Esophagus muscularis mucosa (tissue), 4 donors: ENCODE results near the gene MAP3K6. TPM values are rescaled to one million over a fixed set of nuclear protein-coding genes. Genes with fewer than 3 reads are reported as not detected.
"Not testable (repeated sequence)": the region's sequence is repeated elsewhere in the genome, so short reads cannot be mapped to it uniquely, and the experiment has no call there.

Source experiments
- DNase-seq: peaks from one replicate; pipeline ENCODE4 v3.0.0-alpha.2; 2017; ENCODE audit errors: extremely low spot score
- H3K27ac ChIP-seq, 4 donors: fragments of 200-600 bp; sonication (generic); replicated peaks in 1 of 4; 1 replicate in 3 of 4; 2 replicates in 1 of 4; pipeline ENCODE4 v1.5.1; 2016 to 2019; ENCODE audit warnings: mild to moderate bottlenecking in 1 of 4
- H3K27me3 ChIP-seq, 4 donors: fragments of 200-600 bp; sonication (generic); one replicate each; pipeline versions ENCODE4 v1.5.1 to v1.6.0; 2016 to 2019
- H3K36me3 ChIP-seq, 4 donors: fragments of 200-600 bp; sonication (generic); one replicate each; pipeline ENCODE4 v1.5.1; 2016 to 2019
- H3K4me1 ChIP-seq, 4 donors: fragments of 200-600 bp; sonication (generic); one replicate each; pipeline ENCODE4 v1.5.1; 2016 to 2019
- H3K4me3 ChIP-seq, 4 donors: fragments of 200-600 bp; sonication (generic); 1 replicate in 2 of 4; 2 replicates in 2 of 4; pipeline ENCODE4 v1.5.1; 2016 to 2019; ENCODE audit warnings: mild to moderate bottlenecking in 4 of 4, moderate library complexity in 1 of 4
- H3K9me3 ChIP-seq, 4 donors: fragments of 200-600 bp; sonication (generic); 1 replicate in 3 of 4; 2 replicates in 1 of 4; pipeline ENCODE4 v1.5.1; 2016 to 2019
- CTCF ChIP-seq, 3 experiments: fragments of 200-600 bp in 2 of 3; fragments of 450-650 bp in 1 of 3; sonication (generic) in 2 of 3; IDR thresholded peaks; one replicate each; pipeline ENCODE4 v1.5.1; 2017 to 2019; ENCODE audit warnings: antibody characterized with exemption in 3 of 3, mild to moderate bottlenecking in 2 of 3, moderate library complexity in 1 of 3
- EP300 ChIP-seq: sonication (generic); formaldehyde crosslinking; IDR thresholded peaks from one replicate; pipeline ENCODE4 v1.6.1; 2017; ENCODE audit warnings: antibody characterized with exemption
- POLR2A ChIP-seq: fragments of 450-650 bp; IDR thresholded peaks from one replicate; pipeline ENCODE4 v1.6.1; 2017; ENCODE audit warnings: antibody characterized with exemption, moderate library complexity, mild to moderate bottlenecking, low read depth
- POLR2AphosphoS5 ChIP-seq, 2 donors: sonication (generic); formaldehyde crosslinking; IDR thresholded peaks; one replicate each; pipeline ENCODE4 v1.6.1; 2017; ENCODE audit warnings: antibody characterized with exemption in 2 of 2
- WGBS: methylation state at CpG from one replicate; pipeline ENCODE4 v1.1.5; 2018; 5-methylcytosine and 5-hydroxymethylcytosine counted together
- intact Hi-C: fragments of 100-400 bp; cut with DNase I; formaldehyde crosslinking; loops from one replicate; pipeline ENCODE4 v1.15.1; 2023
- total RNA-seq, 4 donors: library from RNA; depleted of rRNA; stranded (reverse); fragments of >200 nt; gene quantifications; one replicate each; pipeline versions ENCODE4 v1.1.0 to v1.2.1, GENCODE V29; 2016

Gene MAP3K6
- total RNA-seq, 4 donors from 2014 or later: 29.7 to 80.1 (median 55.4) TPM

- no peaks in the 10 kb centered on the region for H3K36me3 ChIP-seq
- TF ChIP-seq CTCF (IDR thresholded peaks at IDR 0.05) (peak in 1 of 3 experiments; percentile 11), EP300 (peak; percentile 25), POLR2A (no peak), POLR2AphosphoS5 (IDR thresholded peaks at IDR 0.05) (peak; percentile 37 to 47)
- no peak for DNase-seq
- intact Hi-C loops: loop anchor here (5.0 kb wide), 1 partner anchor 271 kb away; no protein-coding TSS in a partner anchor
- peaks cover 26 to 44% (median 35%) of the 10 kb centered on the region in 4 donors for H3K4me1 ChIP-seq
- H3K4me3 ChIP-seq: peak overlapping the region; percentile 55 to 68 (median 58)
- H3K27ac ChIP-seq: peak overlapping the region; percentile 36 to 77 (median 70)
- no peaks in the 10 kb centered on the region for H3K27me3 ChIP-seq
- WGBS: 16% methylated on average over 13 of the region's 13 CpGs
- H3K9me3 ChIP-seq: no peaks in the 10 kb centered on the region
These were observed 24.8 kb upstream of the MAP3K6 start for GRCh38 chr1:27391511-27392095.

- intact Hi-C loops: loop anchor here (1.0 to 10.0 kb wide), 2 partner anchors 31 to 54 kb away; no protein-coding TSS in a partner anchor
- Histone ChIP-seq H3K4me1 (peaks cover 22 to 32% (median 24%) of the 10 kb centered on the region in 4 donors), H3K27ac (no peak overlapping the region), H3K27me3 (peaks cover 0 to 4% (median 0%) of the 10 kb centered on the region in 4 donors), H3K36me3 (no peaks in the 10 kb centered on the region), H3K9me3 (no peaks in the 10 kb centered on the region), H3K4me3 (no peak overlapping the region)
- peak; percentile 90 to 93 (median 92) for TF ChIP-seq CTCF (IDR thresholded peaks at IDR 0.05)
- TF ChIP-seq POLR2AphosphoS5 (IDR thresholded peaks at IDR 0.05): peak in 1 of 2 donors; percentile 19
- no peak for TF ChIP-seq EP300
- 45% methylated on average over 5 of the region's 5 CpGs for WGBS
- DNase-seq: no peak
These were observed 21.7 kb upstream of the MAP3K6 start for GRCh38 chr1:27388337-27389005.

- intact Hi-C loops: loop anchor here (10.0 kb wide), 1 partner anchor 50 kb away; no protein-coding TSS in a partner anchor
- not testable (repeated sequence) for H3K9me3 ChIP-seq, DNase-seq, H3K27ac ChIP-seq, H3K4me3 ChIP-seq, H3K36me3 ChIP-seq
- peaks cover 0 to 19% (median 4%) of the 10 kb centered on the region in 4 donors for H3K27me3 ChIP-seq
- peaks cover 5 to 11% (median 9%) of the 10 kb centered on the region in 4 donors for H3K4me1 ChIP-seq
- 85% methylated on average over 3 of the region's 3 CpGs for WGBS
These were observed 18.0 kb upstream of the MAP3K6 start for GRCh38 chr1:27384797-27385196.

- Histone ChIP-seq H3K27ac (no peak overlapping the region), H3K9me3 (no peaks in the 10 kb centered on the region), H3K4me1 (peaks cover 5 to 10% (median 8%) of the 10 kb centered on the region in 4 donors), H3K36me3 (no peaks in the 10 kb centered on the region), H3K27me3 (peaks cover 0 to 19% (median 4%) of the 10 kb centered on the region in 4 donors), H3K4me3 (no peak overlapping the region)
- intact Hi-C loops: loop anchor here (10.0 kb wide), 1 partner anchor 49 kb away; no protein-coding TSS in a partner anchor
- no peak for DNase-seq
- WGBS: 91% methylated on average over 13 of the region's 13 CpGs
- TF ChIP-seq CTCF (IDR thresholded peaks at IDR 0.05) (no peak), POLR2A (no peak), EP300 (no peak), POLR2AphosphoS5 (IDR thresholded peaks at IDR 0.05) (no peak)
These were observed 16.9 kb upstream of the MAP3K6 start for GRCh38 chr1:27383661-27384060.

GRCh38 chr1:27383039-27383605 lies 16.4 kb upstream of the MAP3K6 start, which contains the start of gene CD164L2:
Gene CD164L2, minus strand, starts transcription at chr1:27383333. Its CDS starts 94 bp downstream, at chr1:27383239.
- Histone ChIP-seq H3K36me3 (no peaks in the 10 kb centered on the region), H3K27ac (no peak within 1 kb of the TSS), H3K4me1 (peaks cover 3 to 10% (median 6%) of the 10 kb centered on the region in 4 donors), H3K27me3 (peaks cover 0 to 19% (median 4%) of the 10 kb centered on the region in 4 donors), H3K9me3 (no peaks in the 10 kb centered on the region), H3K4me3 (no peak within 1 kb of the TSS)
- TF ChIP-seq POLR2A: no peak
- TF ChIP-seq POLR2AphosphoS5 (IDR thresholded peaks at IDR 0.05): no peak
- no peak for TF ChIP-seq CTCF (IDR thresholded peaks at IDR 0.05)
- TF ChIP-seq EP300: no peak
- 19% methylated on average over 14 of the region's 43 CpGs for WGBS
- intact Hi-C loops: loop anchor here (10.0 kb wide), 1 partner anchor 48 kb away; no protein-coding TSS in a partner anchor
- no peak for DNase-seq
